GM19328 (cell line): Measurements from ENCODE around the gene MRPL53.
"Not testable (repeated sequence)": the region's sequence is repeated elsewhere in the genome, so short reads cannot be mapped to it uniquely, and the experiment has no call there.

Source experiments
- ATAC-seq: cut with Tn5 transposase; IDR thresholded peaks from one replicate; pipeline ENCODE4 v1.9.1; 2021; ENCODE audit warnings: mild to moderate bottlenecking, moderate library complexity; ENCODE audit not compliant: unreplicated experiment

Gene MRPL53

DNA sequence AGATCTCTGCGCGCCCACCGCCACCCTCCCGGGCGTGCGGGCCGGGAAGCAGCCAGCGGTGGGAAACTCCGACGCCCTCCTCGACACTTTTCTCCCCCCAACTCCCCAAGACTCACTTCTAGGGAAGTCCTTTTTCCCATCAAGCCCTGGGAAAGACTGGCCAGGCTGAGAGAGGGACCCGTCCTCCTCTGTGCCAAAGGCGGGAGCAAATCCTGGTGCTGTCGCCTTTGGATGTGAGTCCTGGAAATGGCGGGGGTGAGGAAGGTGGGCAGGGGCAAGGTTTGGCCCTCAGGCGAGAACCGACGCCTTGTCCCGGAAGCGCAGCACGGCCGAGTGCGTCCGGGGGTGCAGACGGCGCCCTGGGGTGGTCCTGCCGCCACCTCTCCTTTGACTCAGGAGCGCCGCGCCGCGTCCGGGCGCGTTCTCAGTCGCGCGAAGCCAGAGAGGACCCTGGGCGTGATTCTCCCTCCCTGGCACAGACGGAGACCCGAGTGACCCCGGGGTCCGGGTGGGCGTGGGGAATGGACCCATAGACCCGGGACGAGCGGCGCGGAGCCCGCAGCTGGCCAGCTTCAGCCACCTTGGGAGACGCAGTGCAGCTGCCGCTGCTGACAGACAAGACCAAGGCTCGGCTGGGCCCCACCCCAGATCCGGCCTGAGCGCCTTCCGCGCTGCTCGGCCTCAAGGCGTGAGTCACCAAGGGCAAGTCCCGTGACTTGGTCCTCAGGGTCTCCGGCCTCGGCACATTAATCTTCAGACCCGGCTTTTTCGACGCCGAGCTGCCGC, 30.4 kb upstream of the MRPL53 start:
- ATAC-seq: no peak

DNA sequence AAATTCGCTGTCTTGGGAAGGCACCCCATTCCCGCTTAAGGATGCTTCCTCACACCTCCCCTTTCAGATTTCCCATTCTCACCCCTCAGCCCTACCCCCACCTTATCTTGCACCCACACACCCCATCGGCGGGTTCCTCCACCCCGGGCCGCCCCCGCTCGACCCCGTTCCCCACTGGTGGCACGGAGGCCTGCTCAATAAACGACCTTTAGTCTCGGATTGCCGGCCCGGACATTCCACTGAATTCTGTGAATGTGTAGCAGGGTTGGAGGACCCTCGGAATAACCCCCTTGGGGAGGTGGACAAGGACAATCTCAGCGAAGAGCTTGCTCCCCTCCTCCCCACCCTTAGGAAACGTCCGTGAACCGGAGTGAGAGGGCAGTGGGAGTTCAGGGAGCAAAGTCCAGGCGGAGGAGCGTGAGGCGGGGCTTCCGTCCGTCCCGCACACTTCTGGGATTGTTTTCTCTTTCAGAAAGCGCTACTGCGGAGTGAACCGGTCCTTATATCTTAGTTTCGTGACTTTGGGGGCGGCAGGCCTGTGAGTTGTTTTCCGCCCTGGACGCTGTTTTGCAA, 29.8 kb upstream of the MRPL53 start:
- no peak for ATAC-seq

DNA sequence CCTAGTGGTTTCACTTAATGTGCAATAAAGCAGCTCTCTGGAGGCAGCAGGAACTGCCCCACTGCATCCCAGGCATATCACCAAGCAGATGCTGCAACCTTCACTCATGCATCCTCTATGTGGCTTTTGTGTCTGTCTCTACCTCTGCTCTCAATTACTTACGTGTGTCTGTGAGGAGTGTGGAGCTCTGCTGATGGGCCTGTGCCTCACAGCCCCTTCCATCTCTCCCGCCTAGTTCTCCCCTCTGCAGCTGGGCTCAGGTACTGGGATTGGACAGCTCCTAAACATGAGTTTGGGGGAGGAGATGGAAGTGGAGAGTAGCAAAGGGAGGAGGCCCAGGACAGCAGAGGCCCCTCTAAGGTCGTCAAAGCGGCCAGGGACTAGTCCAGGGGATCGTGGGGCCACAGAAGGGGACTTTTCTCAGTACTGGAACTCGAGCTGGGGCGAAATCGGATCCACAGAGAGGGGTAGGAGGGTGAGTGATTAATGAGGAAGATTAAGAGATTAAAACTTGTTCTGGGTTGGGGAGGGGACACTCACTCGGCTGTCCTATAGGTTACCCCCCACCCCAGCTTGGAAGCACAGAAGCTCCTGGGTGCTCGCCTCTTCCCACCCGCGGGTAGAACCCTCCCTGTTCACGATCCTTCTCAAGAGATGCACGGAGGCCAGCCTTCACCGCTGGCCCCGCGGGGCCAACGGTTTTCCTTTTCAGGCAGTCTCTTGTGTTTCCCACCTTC, 29.0 kb upstream of the MRPL53 start:
- no peak for ATAC-seq

DNA sequence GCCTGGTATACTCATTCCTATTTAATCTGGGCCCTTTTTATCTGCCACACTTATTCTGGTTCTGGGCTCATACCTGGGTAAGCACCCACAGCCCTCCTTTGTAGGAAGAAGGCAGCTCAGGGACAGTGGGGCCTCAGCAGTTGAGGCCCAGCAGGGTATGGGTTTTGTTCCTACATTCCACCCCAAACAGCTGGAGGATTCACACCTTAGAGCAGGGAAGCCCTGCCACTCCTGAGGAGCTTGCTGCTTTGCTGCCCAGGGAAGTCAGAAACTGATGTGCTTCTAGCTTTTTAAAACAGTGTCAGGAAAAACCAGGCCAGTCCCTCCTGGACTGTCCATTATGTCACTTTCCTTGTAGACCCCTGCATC, 28.1 kb upstream of the MRPL53 start:
- no peak for ATAC-seq

DNA sequence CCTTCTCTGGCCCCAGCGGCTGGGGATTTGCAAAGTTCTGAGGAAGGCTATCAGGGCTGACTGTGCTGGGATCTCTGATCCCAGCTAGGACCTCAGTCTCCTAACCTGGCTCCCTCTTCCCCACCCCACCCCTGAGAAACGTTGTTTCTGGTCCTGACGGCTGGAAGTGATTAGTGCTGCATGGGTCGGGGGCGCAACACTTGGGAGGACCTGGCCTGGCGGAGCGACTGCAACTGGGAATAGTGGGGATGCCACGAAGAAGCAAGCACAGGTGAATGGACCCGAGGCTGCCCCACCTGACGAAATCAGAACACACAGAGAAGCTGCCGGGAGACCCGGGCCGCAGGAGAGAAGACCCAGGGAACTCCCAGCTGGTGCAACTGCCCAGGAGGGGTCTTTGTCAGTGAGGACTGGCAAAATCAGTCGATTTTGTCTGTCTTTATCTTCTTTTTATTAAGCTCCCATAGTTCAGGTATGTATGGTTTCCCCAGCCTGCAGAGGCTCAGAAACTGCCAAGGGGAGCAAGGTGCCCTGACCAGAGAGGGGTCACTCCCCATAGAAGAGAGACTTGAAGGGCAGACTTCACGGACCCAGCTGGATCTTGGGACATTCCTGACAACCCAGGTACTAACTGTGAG, 27.6 kb upstream of the MRPL53 start:
- ATAC-seq: no peak

DNA sequence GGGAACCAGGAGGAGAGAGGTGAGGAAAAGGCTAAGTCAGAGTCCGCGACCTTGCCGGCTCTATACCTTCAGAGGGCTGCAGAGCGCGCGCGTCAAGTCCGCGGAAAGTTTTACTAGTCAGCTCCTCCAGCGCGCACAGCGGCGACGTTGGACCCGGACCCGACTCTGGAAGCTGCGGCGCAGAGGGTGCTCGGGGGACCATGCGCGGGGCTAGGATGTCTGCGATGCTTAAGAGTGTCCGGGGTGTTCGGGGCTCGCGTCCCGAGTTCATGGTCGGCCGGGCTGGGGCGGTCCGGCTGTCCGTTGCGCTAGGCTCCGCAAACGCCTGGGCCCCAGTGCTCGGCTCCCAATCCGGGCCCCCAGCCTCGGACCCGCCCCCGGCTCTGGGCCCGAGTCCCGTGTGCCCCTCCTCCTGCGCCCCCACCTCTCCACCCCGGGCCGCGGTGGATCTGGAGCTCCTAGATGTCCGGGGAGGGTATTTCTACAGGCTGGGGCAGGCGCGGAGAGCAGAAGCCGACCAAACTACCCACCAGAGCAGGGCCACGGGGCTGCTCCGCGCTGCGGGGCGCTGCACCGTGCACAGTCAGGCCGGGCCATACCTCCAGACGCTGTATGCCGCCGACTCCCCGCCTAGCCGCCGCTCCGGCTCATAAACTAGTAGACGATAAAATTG, 26.9 kb upstream of the MRPL53 start, which contains the start of gene LBX2:
Gene LBX2, minus strand, starts transcription at position 337 of the 673 bp plus-strand sequence. Its CDS starts 66 bp downstream, at position 271.
- no peak for ATAC-seq

DNA sequence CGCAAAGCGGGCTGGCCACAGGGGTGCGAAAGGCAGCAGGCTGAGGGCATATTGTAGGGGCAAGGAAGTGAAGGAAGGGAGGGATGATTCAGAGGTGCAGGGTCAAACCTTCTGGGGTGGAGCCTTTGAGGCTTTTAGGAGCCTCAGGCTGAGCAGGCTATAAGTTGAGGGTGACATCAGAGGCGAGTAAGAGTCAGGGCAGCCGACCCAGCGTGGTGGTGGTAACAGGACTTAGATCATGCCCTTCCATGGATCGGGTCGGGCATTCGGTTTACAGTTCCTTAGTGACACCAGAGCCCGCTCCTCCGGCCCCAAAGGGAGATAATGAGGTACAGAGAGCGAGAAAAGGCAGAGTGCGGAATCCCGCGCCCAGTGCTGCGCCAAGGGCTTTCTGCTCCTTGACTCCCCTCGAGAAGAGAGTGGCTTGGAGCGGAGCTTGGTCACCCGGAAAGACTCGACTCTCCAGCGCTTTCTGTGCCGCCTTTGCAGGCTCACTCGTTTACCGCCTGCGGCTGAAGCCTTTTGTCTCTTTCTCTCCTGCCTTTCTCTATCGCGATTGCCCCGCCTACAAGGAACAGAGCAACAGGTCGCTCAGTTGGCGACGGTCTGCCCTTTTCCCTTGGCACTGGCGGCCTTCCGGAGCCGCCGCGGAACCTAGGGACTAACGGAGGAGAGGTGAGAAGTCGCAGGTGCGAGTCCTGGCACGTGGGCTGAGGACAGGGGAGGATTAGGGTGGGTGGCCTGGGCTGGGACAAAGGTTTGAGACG, 26.2 kb upstream of the MRPL53 start:
- ATAC-seq: no peak

DNA sequence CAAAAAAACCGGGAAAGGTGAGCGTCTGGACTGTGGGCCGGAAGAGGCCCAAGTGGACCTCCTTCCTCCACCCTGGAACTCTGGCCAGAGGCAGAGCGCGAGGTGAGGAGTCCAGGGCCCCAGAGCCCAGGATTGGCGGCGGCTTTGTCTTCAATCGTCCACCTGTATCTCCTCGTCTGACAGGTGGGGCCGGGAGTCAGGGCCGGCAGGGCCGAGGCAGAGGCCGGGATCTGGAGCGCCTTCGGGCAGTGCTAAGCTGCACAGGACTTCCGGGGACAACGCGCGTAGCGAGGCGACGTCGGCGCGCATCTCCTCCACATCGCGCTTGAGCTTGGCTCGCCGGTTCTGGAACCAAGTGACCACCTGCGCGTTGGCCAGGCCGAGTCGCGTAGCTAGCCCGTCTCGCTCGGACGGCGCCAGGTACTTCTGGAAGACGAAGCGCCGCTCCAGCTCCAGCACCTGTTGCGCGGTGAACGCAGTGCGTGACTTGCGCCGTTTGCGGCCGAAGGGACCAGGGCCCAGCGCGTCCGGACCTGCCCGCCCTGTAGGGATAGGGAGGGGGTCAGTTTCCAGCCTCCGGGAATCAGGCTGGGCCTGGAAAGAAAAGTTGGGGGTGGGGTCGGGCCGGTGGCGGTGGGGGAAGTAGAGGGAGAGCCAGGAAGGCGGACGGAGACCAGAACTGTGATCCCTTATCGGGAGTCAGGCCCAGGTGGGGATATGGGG, 25.5 kb upstream of the MRPL53 start:
- no peak for ATAC-seq

DNA sequence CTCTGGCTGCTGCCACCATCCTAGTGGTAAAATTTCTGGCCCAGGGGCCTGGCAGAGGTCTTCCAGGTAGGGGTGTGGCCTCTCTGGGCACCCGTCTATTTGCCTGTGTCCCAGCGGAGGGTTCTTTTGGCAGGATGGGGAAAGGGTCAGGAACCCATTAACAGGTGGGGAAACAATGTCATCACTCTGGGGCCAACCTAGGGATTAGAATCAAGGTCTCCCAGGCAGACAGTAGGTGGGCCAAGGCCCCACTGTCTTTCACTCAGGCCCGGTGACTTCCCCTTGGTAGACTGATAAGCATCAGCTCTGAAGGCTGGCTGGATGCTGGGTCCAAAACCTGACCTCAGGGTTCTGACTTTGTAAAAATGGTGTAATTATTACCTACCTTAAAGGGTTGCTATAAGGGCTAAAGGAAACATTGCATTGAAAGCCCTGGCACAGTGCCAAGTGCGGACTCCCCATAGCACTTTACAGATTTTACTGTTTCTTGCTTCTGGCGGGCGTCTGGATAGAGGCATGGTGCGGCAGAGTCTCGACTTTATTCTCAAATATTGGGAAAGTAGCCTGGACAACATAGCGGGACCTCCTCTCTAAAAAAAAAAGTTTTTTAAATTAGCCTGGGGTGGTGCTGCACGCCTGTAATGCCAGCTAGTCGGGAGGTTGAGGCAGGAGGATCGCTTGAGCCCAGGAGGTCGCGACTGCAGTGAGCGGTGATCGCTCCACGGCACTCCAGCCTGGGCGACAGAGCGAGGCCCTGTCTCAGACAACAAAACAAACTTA, 24.7 kb upstream of the MRPL53 start:
- no peak for ATAC-seq

DNA sequence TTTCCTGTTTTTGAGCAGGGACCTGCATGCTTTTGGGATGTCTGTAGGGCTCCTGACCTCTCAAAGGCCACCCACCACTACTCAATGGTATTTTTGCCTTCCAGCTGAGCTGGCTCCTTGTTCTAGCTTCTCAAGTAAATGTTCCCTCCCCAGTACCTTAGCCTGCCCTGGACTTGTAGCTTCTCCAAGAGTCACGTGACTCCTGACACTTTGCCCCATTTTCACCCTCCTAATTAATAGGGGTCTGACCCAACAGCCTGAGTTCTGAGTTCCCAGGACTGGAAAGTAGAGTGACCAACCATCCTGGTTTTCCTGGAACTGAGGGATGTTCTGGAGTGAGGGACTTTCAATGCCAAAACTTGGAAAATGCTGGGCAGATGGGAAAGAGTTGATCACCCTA, 23.0 kb upstream of the MRPL53 start:
- no peak for ATAC-seq

DNA sequence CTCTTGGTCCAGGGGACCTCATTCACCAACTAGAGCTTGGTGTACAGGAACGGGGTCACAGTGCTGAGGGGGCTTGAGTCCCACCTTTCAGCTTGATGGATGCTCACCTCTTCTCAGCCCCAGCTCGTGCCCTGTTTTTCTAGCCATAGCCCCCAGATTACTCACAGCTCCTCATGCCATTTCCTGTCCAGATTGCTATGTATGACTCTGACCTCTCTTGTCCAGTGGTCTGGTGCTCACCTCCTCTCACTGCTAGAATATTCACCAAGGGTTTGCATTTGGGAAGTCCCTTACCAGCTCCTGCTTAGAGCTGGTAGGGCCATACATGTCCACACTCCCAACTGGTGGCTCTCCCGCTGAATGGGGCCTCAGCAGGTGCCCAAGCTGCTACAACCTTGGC, 21.1 kb upstream of the MRPL53 start:
- no peak for ATAC-seq

DNA sequence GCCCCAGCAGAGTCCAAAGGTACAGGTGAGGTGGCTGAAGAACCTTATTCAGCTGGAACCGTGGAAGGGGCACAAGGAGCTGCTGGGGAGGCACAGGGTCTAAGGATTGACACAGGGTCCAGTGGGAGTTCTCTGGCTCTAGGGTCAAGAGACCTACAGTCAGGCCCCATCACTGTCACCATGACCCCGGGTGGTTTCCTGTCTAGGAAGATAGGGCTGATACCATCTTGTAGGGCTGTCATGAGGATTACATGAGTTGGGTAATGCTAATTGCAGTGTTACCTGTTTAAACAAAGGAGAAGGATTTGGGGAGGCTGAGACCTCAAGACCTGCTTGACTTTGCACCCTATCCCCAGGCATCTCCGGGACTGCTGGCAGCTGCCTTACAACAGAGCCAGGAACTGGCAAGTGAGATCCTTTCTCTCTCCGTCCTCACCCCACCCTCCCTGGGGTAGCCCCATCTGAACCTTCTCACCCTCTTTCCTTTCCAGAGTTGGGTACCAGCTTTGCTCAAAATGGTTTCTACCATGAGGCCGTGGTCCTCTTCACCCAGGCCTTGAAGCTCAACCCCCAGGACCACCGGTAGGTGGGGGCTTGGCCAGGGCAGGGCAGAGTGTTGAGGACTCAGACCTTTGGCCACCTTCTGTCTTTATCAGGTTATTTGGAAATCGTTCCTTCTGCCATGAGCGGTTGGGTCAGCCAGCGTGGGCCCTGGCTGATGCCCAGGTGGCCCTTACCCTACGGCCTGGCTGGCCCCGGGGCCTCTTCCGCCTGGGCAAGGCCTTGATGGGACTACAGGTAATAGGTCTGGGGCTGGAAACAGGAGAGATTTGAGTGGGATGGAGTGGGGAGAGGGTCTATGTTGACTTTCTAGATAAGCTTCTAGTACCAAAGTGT, 19.4 kb upstream of the MRPL53 start:
- ATAC-seq: no peak

DNA sequence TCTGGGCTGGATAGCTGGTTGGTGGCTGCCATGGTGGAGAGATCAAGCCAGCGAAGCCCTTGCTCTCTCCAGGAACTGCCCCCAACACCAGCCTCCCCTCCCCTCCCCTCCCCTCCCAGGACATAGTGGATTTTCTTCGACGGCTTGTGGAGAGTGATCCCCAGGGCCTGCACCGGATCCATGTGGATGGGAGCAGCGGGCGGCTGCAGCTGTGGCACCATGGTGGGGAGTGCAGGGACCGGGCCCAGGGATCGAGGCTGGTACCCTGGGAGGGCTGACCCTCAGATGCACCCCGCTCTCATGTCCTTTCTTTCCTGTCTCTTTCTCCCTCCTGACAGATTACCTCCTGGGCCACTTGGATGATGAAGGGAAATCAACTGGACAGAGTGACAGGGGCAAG, 17.4 kb upstream of the MRPL53 start:
- no peak for ATAC-seq

DNA sequence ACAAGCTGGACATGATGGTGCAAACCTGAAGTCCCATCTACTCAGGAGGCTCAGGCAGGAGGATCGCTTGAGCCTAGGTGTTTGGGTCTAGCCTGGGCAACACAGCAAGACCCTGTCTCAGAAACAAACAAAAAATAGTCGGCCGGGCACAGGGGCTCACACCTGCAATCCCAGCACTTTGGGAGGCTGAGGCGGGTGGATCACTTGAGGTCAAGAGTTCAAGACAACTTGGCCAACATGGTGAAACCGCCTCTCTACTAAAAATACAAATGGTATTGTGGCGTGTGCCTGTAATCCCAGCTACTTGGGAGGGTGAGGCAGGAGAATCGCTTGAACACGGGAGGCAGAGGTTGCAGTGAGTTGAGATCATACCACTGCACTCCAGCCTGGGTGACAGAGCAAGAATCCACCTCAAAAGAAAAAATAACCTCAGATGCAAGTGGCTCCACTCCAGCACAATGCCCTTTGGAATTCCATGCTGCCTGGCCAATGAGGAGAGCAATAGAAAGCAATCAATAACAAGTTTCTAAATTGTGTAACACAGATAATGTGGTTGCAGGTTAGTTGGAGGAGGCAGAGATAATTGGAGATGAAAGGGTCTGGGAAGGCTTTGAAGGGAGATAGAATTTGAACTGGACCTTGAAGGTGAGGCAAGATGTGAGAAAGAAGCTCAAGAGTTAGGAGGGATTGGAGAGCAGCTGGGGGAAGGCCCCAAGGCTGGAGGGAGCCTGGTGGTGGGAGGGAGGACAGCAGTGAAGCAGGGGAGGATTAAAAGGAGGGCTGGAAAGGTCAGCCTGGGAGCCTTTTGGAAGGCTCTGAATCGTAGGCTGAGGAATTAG, 16.4 kb upstream of the MRPL53 start:
- ATAC-seq: no peak

DNA sequence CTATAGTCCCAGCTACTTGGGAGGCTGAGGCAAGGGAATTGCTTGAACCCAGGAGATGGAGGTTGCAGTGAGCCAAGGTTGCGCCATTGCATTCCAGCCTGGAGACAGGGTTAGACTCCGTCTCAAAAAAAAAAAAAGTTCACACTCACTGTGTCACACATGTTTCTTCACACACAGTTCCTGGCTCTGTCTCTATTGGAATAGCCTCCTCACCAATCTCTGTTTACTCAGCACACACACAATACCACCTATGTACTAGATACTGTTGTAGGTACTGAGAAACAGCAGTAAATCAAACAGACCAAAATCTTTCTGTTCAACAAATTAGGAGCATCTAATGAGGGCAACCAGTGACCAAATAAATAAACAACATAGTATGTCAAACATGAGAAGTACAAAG, 13.7 kb upstream of the MRPL53 start:
- ATAC-seq: no peak

DNA sequence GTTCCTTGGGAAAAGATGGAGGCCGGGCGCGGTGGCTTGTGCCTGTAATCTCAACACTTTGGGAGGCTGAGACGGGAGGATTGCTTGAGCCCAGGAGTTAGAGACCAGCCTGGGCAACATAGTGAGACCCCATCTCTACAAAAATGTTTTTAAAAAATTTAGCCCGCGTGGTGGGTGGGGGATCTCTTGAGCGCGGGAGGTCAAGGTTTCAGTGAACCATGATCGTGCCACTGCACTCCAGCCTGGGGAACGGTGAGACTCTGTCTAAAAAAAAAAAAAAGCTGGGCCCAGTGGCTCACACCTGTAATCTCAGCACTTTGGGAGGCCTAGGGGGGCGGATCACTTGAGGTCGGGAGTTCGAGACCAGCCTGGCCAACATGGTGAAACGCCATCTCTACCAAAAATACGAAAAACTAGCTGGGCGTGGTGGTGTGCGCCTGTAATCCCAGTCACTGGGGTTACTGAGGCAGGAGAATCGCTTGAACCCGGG, 11.2 kb upstream of the MRPL53 start:
- not testable (repeated sequence) for ATAC-seq
